ENCODE measurements around the gene RRM1.
A peak's percentile ranks its signal among the peaks of the same experiment; 100 is the strongest.

GRCh38 chr11:4095509-4096230, 1.1 kb downstream of the RRM1 start:
- TF ChIP-seq CTCF (IDR thresholded peaks at IDR 0.05): no peak
- peak in 1 of 2 donors; percentile 26 for TF ChIP-seq POLR2AphosphoS5 (IDR thresholded peaks at IDR 0.05; ENCODE audit: insufficient read depth in 1 of 2, low read depth in 1 of 2)
